Stomach (tissue), 9 donors: ENCODE data around the gene ETS1. TPM values are rescaled to one million over a fixed set of nuclear protein-coding genes. Genes with fewer than 3 reads are reported as not detected.

ENCODE experiments used
- DNase-seq, 2 donors: peaks; one replicate each; pipeline versions ENCODE4 v3.0.0 to v3.0.0-alpha.2; 2013 to 2019
- H3K27ac ChIP-seq, 5 donors: fragments of 200-600 bp in 4 of 5; sonication (generic) in 4 of 5; one replicate each; pipeline ENCODE4 v1.5.1; 2013 to 2019; ENCODE audit warnings: mild to moderate bottlenecking in 1 of 5, moderate library complexity in 1 of 5
- H3K27me3 ChIP-seq, 3 donors: fragments of 200-600 bp; sonication (generic); one replicate each; pipeline ENCODE4 v1.5.1; 2017 to 2019; ENCODE audit warnings: mixed run types in 1 of 3
- H3K36me3 ChIP-seq, 4 donors: fragments of 200-600 bp; sonication (generic); 1 replicate in 3 of 4; 2 replicates in 1 of 4; pipeline ENCODE4 v1.5.1; 2016 to 2019
- H3K4me1 ChIP-seq, 4 donors: fragments of 200-600 bp; sonication (generic); one replicate each; pipeline ENCODE4 v1.5.1; 2016 to 2019
- H3K4me3 ChIP-seq, 4 donors: fragments of 200-600 bp; sonication (generic) in 3 of 4; one replicate each; pipeline ENCODE4 v1.5.1; 2016 to 2019; ENCODE audit warnings: mild to moderate bottlenecking in 1 of 4
- H3K9me3 ChIP-seq, 4 donors: fragments of 200-600 bp; sonication (generic); one replicate each; pipeline ENCODE4 v1.5.1; 2016 to 2019
- CTCF ChIP-seq, 7 experiments: fragments of 450-650 bp in 4 of 7; fragments of 200-600 bp in 3 of 7; sonication (generic) in 3 of 7; IDR thresholded peaks; one replicate each; pipeline ENCODE4 v1.5.1; 2016 to 2019; ENCODE audit warnings: antibody characterized with exemption in 7 of 7, control low read depth in 2 of 7, mild to moderate bottlenecking in 1 of 7
- EP300 ChIP-seq: sonication (generic); formaldehyde crosslinking; IDR thresholded peaks from one replicate; pipeline ENCODE4 v1.6.1; 2017; ENCODE audit warnings: antibody characterized with exemption
- POLR2A ChIP-seq, 4 donors: fragments of 450-650 bp; IDR thresholded peaks; one replicate each; pipeline ENCODE4 v1.6.1; 2016; ENCODE audit warnings: antibody characterized with exemption in 4 of 4, control low read depth in 2 of 4, mild to moderate bottlenecking in 1 of 4, moderate library complexity in 1 of 4
- POLR2AphosphoS5 ChIP-seq, 3 donors: sonication (generic); formaldehyde crosslinking; IDR thresholded peaks; one replicate each; pipeline ENCODE4 v1.6.1; 2016; ENCODE audit warnings: antibody characterized with exemption in 3 of 3
- WGBS, 5 donors: extraction: QIAGEN DNeasy Blood & Tissue Kit in 3 of 5; methylation state at CpG; one replicate each; pipeline versions ENCODE4 v1.1.5 to v1.1.7; 2013 to 2018; 5-methylcytosine and 5-hydroxymethylcytosine counted together
- intact Hi-C: fragments of 100-400 bp; cut with DNase I; formaldehyde crosslinking; loops from one replicate; pipeline ENCODE4 v1.15.1; 2023; ENCODE audit warnings: low total_unique reads
- polyA plus RNA-seq, 3 donors: library from polyadenylated mRNA; stranded (reverse); fragments of 200-250 nt; gene quantifications; one replicate each; pipeline ENCODE4 v1.2.3, GENCODE V29; 2013
- total RNA-seq, 5 donors: library from RNA; depleted of rRNA; stranded (reverse); fragments of >200 nt; gene quantifications; one replicate each; pipeline versions ENCODE4 v1.1.0 to v1.2.3, GENCODE V29; 2014 to 2016
- donor health status: healthy with polysubstance abuse.
- donor health status: Bipolar disorder and iron deficiency.
- donor health status: healthy.

ETS1 gene
- total and polyA plus RNA-seq, 8 donors = 7.0 to 72.5 (median 22.5) TPM

GRCh38 chr11:128547946-128548648, 39.3 kb downstream of the ETS1 start:
- WGBS, 5 donors = 48 to 52% (median 49%) methylated on average over 11 of the region's 11 CpGs
- H3K27ac ChIP-seq = peak overlapping the region; percentile 41 to 85 (median 73)
- H3K4me3 ChIP-seq = peak overlapping the region; percentile 44 to 53 (median 44)
- DNase-seq = no peak
- H3K9me3 ChIP-seq = no peaks in the 10 kb centered on the region
- no peaks in the 10 kb centered on the region for H3K36me3 ChIP-seq
- intact Hi-C loops = no loop called here
- H3K4me1 ChIP-seq = peaks cover 8 to 52% (median 21%) of the 10 kb centered on the region in 4 donors
- TF ChIP-seq CTCF (IDR thresholded peaks at IDR 0.05) (no peak), EP300 (no peak), POLR2AphosphoS5 (IDR thresholded peaks at IDR 0.05) (no peak), POLR2A (IDR thresholded peaks at IDR 0.05) (no peak)
- no peaks in the 10 kb centered on the region for H3K27me3 ChIP-seq

GRCh38 chr11:128546916-128547315, 40.4 kb downstream of the ETS1 start:
- no peaks in the 10 kb centered on the region for H3K36me3 ChIP-seq
- no peak for TF ChIP-seq EP300
- TF ChIP-seq CTCF (IDR thresholded peaks at IDR 0.05) = no peak
- TF ChIP-seq POLR2AphosphoS5 (IDR thresholded peaks at IDR 0.05) = no peak
- no peak for TF ChIP-seq POLR2A (IDR thresholded peaks at IDR 0.05)
- H3K27me3 ChIP-seq = no peaks in the 10 kb centered on the region
- H3K4me3 ChIP-seq = no peak overlapping the region
- H3K4me1 ChIP-seq = peaks cover 7 to 47% (median 21%) of the 10 kb centered on the region in 4 donors
- WGBS, 5 donors = 75 to 83% (median 80%) methylated on average over 2 of the region's 2 CpGs
- peak overlapping the region in 3 of 5 donors; percentile 5 to 85 (median 73) for H3K27ac ChIP-seq
- H3K9me3 ChIP-seq = no peaks in the 10 kb centered on the region
- intact Hi-C loops = no loop called here
- DNase-seq = no peak

- intact Hi-C loops = no loop called here
- peak in 1 of 2 donors; percentile 77 for DNase-seq
Observed at GRCh38 chr11:128544471-128545051, 42.8 kb downstream of the ETS1 start.

GRCh38 chr11:128540469-128540868, 46.9 kb downstream of the ETS1 start:
- Histone ChIP-seq H3K4me3 (no peak overlapping the region), H3K9me3 (no peaks in the 10 kb centered on the region), H3K36me3 (no peaks in the 10 kb centered on the region), H3K4me1 (peaks cover 0 to 10% (median 9%) of the 10 kb centered on the region in 4 donors), H3K27me3 (no peaks in the 10 kb centered on the region), H3K27ac (no peak overlapping the region)
- WGBS, 5 donors = 78 to 84% (median 82%) methylated on average over 6 of the region's 6 CpGs
- intact Hi-C loops = no loop called here
- DNase-seq = no peak
- no peak for TF ChIP-seq POLR2AphosphoS5 (IDR thresholded peaks at IDR 0.05)
- TF ChIP-seq EP300 = no peak
- no peak for TF ChIP-seq POLR2A (IDR thresholded peaks at IDR 0.05)

More at GRCh38 chr11:128544471-128545051, 42.8 kb downstream of the ETS1 start:
- Histone ChIP-seq H3K9me3 (no peaks in the 10 kb centered on the region), H3K36me3 (no peaks in the 10 kb centered on the region), H3K4me3 (no peak overlapping the region), H3K27me3 (no peaks in the 10 kb centered on the region), H3K4me1 (peaks cover 7 to 31% (median 19%) of the 10 kb centered on the region in 4 donors), H3K27ac (peak overlapping the region in 4 of 5 donors; percentile 5 to 26 (median 16))
- TF ChIP-seq POLR2AphosphoS5 (IDR thresholded peaks at IDR 0.05) (no peak), POLR2A (IDR thresholded peaks at IDR 0.05) (no peak), EP300 (no peak), CTCF (IDR thresholded peaks at IDR 0.05) (no peak)
- 9 to 22% (median 15%) methylated on average over 7 of the region's 7 CpGs for WGBS, 5 donors
